Chondrocyte (in vitro differentiated cells): ENCODE data around the gene KDM4C. TPM values are rescaled to one million over a fixed set of nuclear protein-coding genes. Genes with fewer than 3 reads are reported as not detected.

Experiments used
- DNase-seq: peaks from one replicate; pipeline ENCODE4 v3.0.0; 2021; ENCODE audit warnings: mixed read lengths, low spot score
- H3K27ac Mint-ChIP-seq: one replicate; pipeline ENCODE4 v1.8.0; 2021; ENCODE audit warnings: mild to moderate bottlenecking, moderate library complexity, mixed read lengths; ENCODE audit not compliant: unreplicated experiment
- H3K27me3 Mint-ChIP-seq: 2 replicates; pipeline ENCODE4 v1.8.0; 2021; ENCODE audit warnings: low read depth, mixed read lengths
- H3K36me3 Mint-ChIP-seq: 2 replicates; pipeline ENCODE4 v1.8.0; 2021; ENCODE audit warnings: low read depth, mixed read lengths
- H3K4me1 Mint-ChIP-seq: 2 replicates; pipeline ENCODE4 v1.8.0; 2021; ENCODE audit warnings: low read depth, mild to moderate bottlenecking, mixed read lengths
- H3K4me3 Mint-ChIP-seq: one replicate; pipeline ENCODE4 v1.8.0; 2021; ENCODE audit warnings: mild to moderate bottlenecking, moderate library complexity, mixed read lengths; ENCODE audit not compliant: unreplicated experiment
- H3K9me3 Mint-ChIP-seq: 2 replicates; pipeline ENCODE4 v1.8.0; 2021; ENCODE audit warnings: low read depth, mixed read lengths
- CTCF ChIP-seq: fragments of 200-600 bp; sonication (generic); IDR thresholded peaks from 2 replicates; pipeline ENCODE4 v1.5.0; 2021; ENCODE audit warnings: antibody characterized with exemption, mild to moderate bottlenecking, moderate library complexity
- total RNA-seq: library from RNA; stranded (reverse); gene quantifications from 3 replicates; pipeline ENCODE4 v1.2.1, GENCODE V29; 2021

Gene KDM4C
- total RNA-seq, 1 donor from 2014 or later, result 18.1 TPM

GRCh38 chr9:6902423-6902822, 144.7 kb downstream of the KDM4C start:
- no peak for TF ChIP-seq CTCF

GRCh38 chr9:6904371-6904770, 146.6 kb downstream of the KDM4C start:
- Mint-ChIP-seq H3K9me3 (no peaks in the 10 kb centered on the region), H3K4me1 (peaks cover 8% of the 10 kb centered on the region), H3K27me3 (no peaks in the 10 kb centered on the region), H3K27ac (no peak overlapping the region), H3K4me3 (no peak overlapping the region), H3K36me3 (no peaks in the 10 kb centered on the region)
- no peak for DNase-seq
- TF ChIP-seq CTCF, result no peak

More at GRCh38 chr9:6902423-6902822, 144.7 kb downstream of the KDM4C start:
- Mint-ChIP-seq H3K4me1 (peaks cover 16% of the 10 kb centered on the region), H3K27me3 (no peaks in the 10 kb centered on the region), H3K4me3 (no peak overlapping the region), H3K9me3 (no peaks in the 10 kb centered on the region), H3K27ac (no peak overlapping the region), H3K36me3 (no peaks in the 10 kb centered on the region)
- DNase-seq, result no peak

- TF ChIP-seq CTCF, result no peak
- H3K4me1 Mint-ChIP-seq, result peaks cover 8% of the 10 kb centered on the region
- no peaks in the 10 kb centered on the region for H3K9me3 Mint-ChIP-seq
- H3K27ac Mint-ChIP-seq, result no peak overlapping the region
- DNase-seq, result no peak
- H3K27me3 Mint-ChIP-seq, result no peaks in the 10 kb centered on the region
- H3K36me3 Mint-ChIP-seq, result no peaks in the 10 kb centered on the region
- no peak overlapping the region for H3K4me3 Mint-ChIP-seq
Observed at GRCh38 chr9:6905850-6906375, 148.1 kb downstream of the KDM4C start.

- TF ChIP-seq CTCF, result peak; percentile 89
- no peaks in the 10 kb centered on the region for H3K4me1 Mint-ChIP-seq
- no peaks in the 10 kb centered on the region for H3K27me3 Mint-ChIP-seq
- no peaks in the 10 kb centered on the region for H3K9me3 Mint-ChIP-seq
- H3K27ac Mint-ChIP-seq, result no peak overlapping the region
- DNase-seq, result no peak
- H3K36me3 Mint-ChIP-seq, result no peaks in the 10 kb centered on the region
- no peak overlapping the region for H3K4me3 Mint-ChIP-seq
Observed at GRCh38 chr9:6907772-6908381, 150.1 kb downstream of the KDM4C start.

- no peaks in the 10 kb centered on the region for H3K36me3 Mint-ChIP-seq
- DNase-seq, result no peak
- no peaks in the 10 kb centered on the region for H3K27me3 Mint-ChIP-seq
- no peak for TF ChIP-seq CTCF
- H3K27ac Mint-ChIP-seq, result no peak overlapping the region
- H3K4me3 Mint-ChIP-seq, result no peak overlapping the region
- no peaks in the 10 kb centered on the region for H3K4me1 Mint-ChIP-seq
- no peaks in the 10 kb centered on the region for H3K9me3 Mint-ChIP-seq
Observed at GRCh38 chr9:6909181-6909580, 151.4 kb downstream of the KDM4C start.
